Cardiac fibroblast (primary cell): ENCODE data around the gene KDM4E.

ENCODE experiments used
- DNase-seq, 2 donors: peaks; one replicate each; pipeline versions ENCODE4 v3.0.0 to v3.0.0-alpha.2; 2010; ENCODE audit warnings: low read depth in 2 of 2
- H3K4me3 ChIP-seq, 2 donors: replicated peaks in 1 of 2; 1 replicate in 1 of 2; 2 replicates in 1 of 2; pipeline ENCODE4 v1.5.1; 2011; ENCODE audit warnings: low read depth in 2 of 2, low read length in 2 of 2, mild to moderate bottlenecking in 2 of 2, moderate library complexity in 1 of 2
- CTCF ChIP-seq: IDR thresholded peaks from one replicate; pipeline ENCODE4 v1.5.1; 2011; ENCODE audit warnings: low read depth, mild to moderate bottlenecking, low read length, inconsistent platforms

The KDM4E gene

DNA sequence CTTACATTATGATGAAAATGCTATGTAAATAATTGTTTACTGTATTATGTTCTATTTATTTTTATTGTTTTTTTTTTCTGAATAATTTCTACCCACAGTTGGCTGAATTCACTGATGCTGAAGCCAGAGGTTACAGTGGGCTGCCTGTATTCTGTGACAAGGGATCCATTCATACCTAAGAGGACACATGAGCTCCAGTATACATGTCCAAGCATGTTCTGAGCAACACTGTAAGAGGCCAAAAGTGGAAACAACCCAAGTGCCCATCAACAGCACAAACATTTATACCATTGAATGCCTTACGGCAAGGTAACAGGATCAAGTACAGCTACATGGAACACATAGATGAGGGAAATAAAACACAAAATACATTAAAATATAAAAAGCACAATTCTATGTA lies 40.3 kb downstream of the KDM4E start:
- no peak overlapping the region for H3K4me3 ChIP-seq

DNA sequence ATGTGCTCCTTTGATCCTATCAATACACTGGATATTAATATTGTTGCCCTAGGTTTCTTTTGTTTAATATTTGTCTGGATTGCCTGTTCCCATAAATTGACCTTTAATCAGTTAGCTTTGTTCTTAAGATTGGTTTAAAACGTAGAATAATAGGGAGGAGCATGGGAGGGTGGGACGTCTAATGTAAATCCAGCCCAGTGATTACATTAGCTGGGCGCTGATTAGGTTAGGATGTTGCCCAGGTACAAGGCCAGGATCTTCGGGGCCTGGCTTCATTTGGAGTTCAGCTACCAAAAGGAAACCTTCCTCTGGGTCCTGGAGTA lies 41.6 kb downstream of the KDM4E start, which contains the start of gene SRSF8:
SRSF8 (plus strand) TSS at position 204 of the 323 bp plus-strand sequence. CDS start 308 bp downstream, outside the sequence.
- no peak for TF ChIP-seq CTCF
- no peak for DNase-seq
- H3K4me3 ChIP-seq, result peak within 1 kb of the TSS; percentile 79 to 81

More for the DNA sequence above, 40.3 kb downstream of the KDM4E start:
- TF ChIP-seq CTCF, result no peak
- DNase-seq, result no peak

DNA sequence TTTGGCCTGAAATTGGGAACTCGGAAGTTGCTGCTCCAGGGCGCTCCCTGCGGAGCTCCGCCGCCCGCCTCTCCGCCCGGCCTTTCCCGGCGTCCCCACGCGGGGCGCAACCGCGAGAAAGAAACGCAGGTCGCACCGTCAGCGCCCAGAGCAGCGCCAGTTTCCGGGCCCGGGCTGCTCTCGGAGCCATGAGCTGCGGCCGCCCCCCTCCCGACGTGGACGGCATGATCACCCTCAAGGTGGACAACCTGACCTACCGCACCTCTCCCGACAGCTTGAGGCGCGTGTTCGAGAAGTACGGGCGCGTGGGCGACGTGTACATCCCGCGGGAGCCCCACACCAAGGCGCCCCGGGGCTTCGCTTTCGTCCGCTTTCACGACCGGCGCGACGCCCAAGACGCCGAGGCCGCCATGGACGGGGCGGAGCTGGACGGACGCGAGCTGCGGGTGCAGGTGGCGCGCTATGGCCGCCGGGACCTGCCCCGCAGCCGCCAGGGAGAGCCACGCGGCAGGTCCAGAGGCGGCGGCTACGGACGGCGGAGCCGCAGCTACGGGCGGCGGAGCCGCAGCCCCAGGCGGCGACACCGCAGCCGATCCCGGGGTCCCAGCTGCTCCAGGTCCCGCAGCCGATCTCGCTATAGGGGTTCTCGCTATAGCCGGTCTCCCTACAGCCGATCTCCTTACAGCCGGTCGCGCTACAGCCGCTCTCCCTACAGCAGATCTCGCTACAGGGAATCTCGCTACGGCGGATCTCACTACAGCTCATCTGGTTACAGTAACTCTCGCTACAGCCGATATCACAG lies 42.2 kb downstream of the KDM4E start:
- TF ChIP-seq CTCF, result peak; percentile 52
- DNase-seq, result peak; percentile 73 to 82
- peak overlapping the region; percentile 79 to 81 for H3K4me3 ChIP-seq

- peak overlapping the region; percentile 79 to 81 for H3K4me3 ChIP-seq
- TF ChIP-seq CTCF, result no peak
- DNase-seq, result no peak
Measured at GRCh38 chr11:95067841-95068219, 42.8 kb downstream of the KDM4E start.

DNA sequence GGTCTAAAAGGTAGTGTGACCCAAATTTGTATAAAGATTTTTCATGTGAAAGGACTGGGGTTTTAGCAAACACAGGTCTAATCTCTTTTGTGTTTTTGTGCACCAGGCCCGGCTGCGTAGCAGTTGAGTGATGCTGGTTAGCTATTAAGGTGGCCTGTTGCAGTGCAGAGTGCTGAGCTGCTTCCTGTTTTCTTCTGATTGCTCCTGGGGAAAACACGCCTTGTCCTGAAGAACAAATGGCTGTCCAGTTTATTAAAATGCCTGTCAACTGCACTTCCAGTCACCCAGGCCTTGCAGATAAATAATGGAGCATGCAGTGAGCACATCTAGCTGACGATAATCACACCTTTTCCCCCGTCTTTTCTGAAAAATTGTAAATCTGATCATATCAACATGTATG lies 43.5 kb downstream of the KDM4E start:
- TF ChIP-seq CTCF, result no peak
- peak; percentile 96 to 97 for DNase-seq
- H3K4me3 ChIP-seq, result peak overlapping the region; percentile 79 to 81

- no peak for TF ChIP-seq CTCF
- no peak for DNase-seq
Measured at GRCh38 chr11:95070471-95070870, 45.4 kb downstream of the KDM4E start.

More at GRCh38 chr11:95070471-95070870, 45.4 kb downstream of the KDM4E start:
- no peak overlapping the region for H3K4me3 ChIP-seq
